ENCODE measurements around the gene FBXO2.
"Not testable (repeated sequence)": the region's sequence is repeated elsewhere in the genome, so short reads cannot be mapped to it uniquely, and the experiment has no call there.

FBXO2 gene

GRCh38 chr1:11610629-11611180 lies 43.5 kb downstream of the FBXO2 start:
- H3K27me3 ChIP-seq (ENCODE audit: control insufficient read depth, insufficient read depth, low read length): no peaks in the 10 kb centered on the region
- no peak overlapping the region for H3K27ac ChIP-seq (ENCODE audit: low read depth, low read length)

GRCh38 chr1:11609378-11609777 lies 44.9 kb downstream of the FBXO2 start:
- not testable (repeated sequence) for H3K27me3 ChIP-seq (ENCODE audit: control insufficient read depth, insufficient read depth, low read length)

More at GRCh38 chr1:11610629-11611180, 43.5 kb downstream of the FBXO2 start:
- Histone ChIP-seq H3K9me3 (ENCODE audit: control insufficient read depth, insufficient read depth, low read length) (no peaks in the 10 kb centered on the region), H3K9ac (ENCODE audit: low read depth, low read length) (no peak overlapping the region), H3K36me3 (ENCODE audit: control insufficient read depth, insufficient read depth, low read length) (no peaks in the 10 kb centered on the region), H3K4me1 (ENCODE audit: control insufficient read depth, insufficient read depth, low read length) (no peaks in the 10 kb centered on the region), H3K4me3 (ENCODE audit: low read depth, low read length) (no peak overlapping the region)

GRCh38 chr1:11608596-11609130 lies 45.6 kb downstream of the FBXO2 start:
- not testable (repeated sequence) for H3K36me3 ChIP-seq (ENCODE audit: control insufficient read depth, insufficient read depth, low read length); H3K4me1 ChIP-seq (ENCODE audit: control insufficient read depth, insufficient read depth, low read length); H3K9ac ChIP-seq (ENCODE audit: low read depth, low read length); H3K9me3 ChIP-seq (ENCODE audit: control insufficient read depth, insufficient read depth, low read length); H3K4me3 ChIP-seq (ENCODE audit: low read depth, low read length); H3K27ac ChIP-seq (ENCODE audit: low read depth, low read length); H3K27me3 ChIP-seq (ENCODE audit: control insufficient read depth, insufficient read depth, low read length)

More at GRCh38 chr1:11609378-11609777, 44.9 kb downstream of the FBXO2 start:
- H3K9ac ChIP-seq (ENCODE audit: low read depth, low read length); H3K36me3 ChIP-seq (ENCODE audit: control insufficient read depth, insufficient read depth, low read length); H3K4me3 ChIP-seq (ENCODE audit: low read depth, low read length); H3K4me1 ChIP-seq (ENCODE audit: control insufficient read depth, insufficient read depth, low read length); H3K27ac ChIP-seq (ENCODE audit: low read depth, low read length); H3K9me3 ChIP-seq (ENCODE audit: control insufficient read depth, insufficient read depth, low read length): not testable (repeated sequence)

GRCh38 chr1:11606775-11607174 lies 47.5 kb downstream of the FBXO2 start:
- Histone ChIP-seq H3K4me3 (ENCODE audit: low read depth, low read length) (no peak overlapping the region), H3K36me3 (ENCODE audit: control insufficient read depth, insufficient read depth, low read length) (no peaks in the 10 kb centered on the region), H3K27me3 (ENCODE audit: control insufficient read depth, insufficient read depth, low read length) (no peaks in the 10 kb centered on the region), H3K27ac (ENCODE audit: low read depth, low read length) (no peak overlapping the region), H3K9ac (ENCODE audit: low read depth, low read length) (no peak overlapping the region), H3K9me3 (ENCODE audit: control insufficient read depth, insufficient read depth, low read length) (no peaks in the 10 kb centered on the region), H3K4me1 (ENCODE audit: control insufficient read depth, insufficient read depth, low read length) (peaks cover 5% of the 10 kb centered on the region; the same call in 1 of the 2 replicates)

GRCh38 chr1:11602981-11603380 lies 51.2 kb downstream of the FBXO2 start:
- Histone ChIP-seq H3K36me3 (ENCODE audit: control insufficient read depth, insufficient read depth, low read length) (no peaks in the 10 kb centered on the region), H3K4me1 (ENCODE audit: control insufficient read depth, insufficient read depth, low read length) (peaks cover 5% of the 10 kb centered on the region; the same call in 1 of the 2 replicates), H3K9ac (ENCODE audit: low read depth, low read length) (no peak overlapping the region), H3K4me3 (ENCODE audit: low read depth, low read length) (no peak overlapping the region), H3K27me3 (ENCODE audit: control insufficient read depth, insufficient read depth, low read length) (no peaks in the 10 kb centered on the region), H3K9me3 (ENCODE audit: control insufficient read depth, insufficient read depth, low read length) (no peaks in the 10 kb centered on the region), H3K27ac (ENCODE audit: low read depth, low read length) (no peak overlapping the region)

- Histone ChIP-seq H3K9ac (ENCODE audit: low read depth, low read length) (no peak overlapping the region), H3K27ac (ENCODE audit: low read depth, low read length) (no peak overlapping the region)
These were observed 51.8 kb downstream of the FBXO2 start for GRCh38 chr1:11602424-11602823.

GRCh38 chr1:11600836-11601235 lies 53.4 kb downstream of the FBXO2 start:
- peaks cover 5% of the 10 kb centered on the region; the same call in 1 of the 2 replicates for H3K4me1 ChIP-seq (ENCODE audit: control insufficient read depth, insufficient read depth, low read length)
- no peaks in the 10 kb centered on the region for H3K9me3 ChIP-seq (ENCODE audit: control insufficient read depth, insufficient read depth, low read length)
- H3K4me3 ChIP-seq (ENCODE audit: low read depth, low read length): no peak overlapping the region
- no peak overlapping the region for H3K9ac ChIP-seq (ENCODE audit: low read depth, low read length)
- no peaks in the 10 kb centered on the region for H3K36me3 ChIP-seq (ENCODE audit: control insufficient read depth, insufficient read depth, low read length)
- H3K27me3 ChIP-seq (ENCODE audit: control insufficient read depth, insufficient read depth, low read length): no peaks in the 10 kb centered on the region
- H3K27ac ChIP-seq (ENCODE audit: low read depth, low read length): no peak overlapping the region

More at GRCh38 chr1:11602424-11602823, 51.8 kb downstream of the FBXO2 start:
- Histone ChIP-seq H3K9me3 (ENCODE audit: control insufficient read depth, insufficient read depth, low read length) (no peaks in the 10 kb centered on the region), H3K4me3 (ENCODE audit: low read depth, low read length) (no peak overlapping the region), H3K27me3 (ENCODE audit: control insufficient read depth, insufficient read depth, low read length) (no peaks in the 10 kb centered on the region), H3K36me3 (ENCODE audit: control insufficient read depth, insufficient read depth, low read length) (no peaks in the 10 kb centered on the region), H3K4me1 (ENCODE audit: control insufficient read depth, insufficient read depth, low read length) (peaks cover 5% of the 10 kb centered on the region; the same call in 1 of the 2 replicates)

DNA sequence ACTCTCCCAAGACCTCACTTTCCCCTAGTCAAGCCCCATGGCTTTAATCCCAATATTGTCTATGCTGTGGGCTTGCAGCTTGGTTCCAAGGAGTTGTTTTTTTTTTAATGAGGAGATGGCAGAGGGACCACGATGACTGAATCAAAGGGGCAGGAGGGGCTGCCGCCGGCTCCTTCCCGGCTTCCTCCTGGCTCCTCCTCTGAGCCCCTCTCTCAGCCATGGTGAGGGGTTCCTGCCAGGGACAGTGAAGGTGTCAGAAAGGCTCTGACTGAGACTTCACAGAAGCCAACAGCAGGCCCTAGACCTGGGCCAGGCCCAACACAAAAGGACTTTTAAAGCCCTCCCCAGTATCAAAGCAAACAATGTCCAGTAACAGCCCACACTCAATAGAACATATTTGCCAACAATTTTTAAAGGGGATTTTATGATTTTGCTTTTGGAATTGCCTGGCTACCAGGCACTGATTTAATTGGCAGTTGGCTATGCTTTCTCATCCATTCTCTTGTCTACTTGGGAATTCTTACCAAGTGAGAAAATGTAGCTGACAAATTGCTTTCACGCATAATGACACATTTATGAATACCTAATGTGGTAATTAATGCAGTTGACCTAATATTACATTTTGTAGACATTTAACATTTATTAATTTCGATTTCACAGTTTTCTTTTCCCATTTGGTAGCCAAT lies 54.2 kb downstream of the FBXO2 start:
- no peaks in the 10 kb centered on the region for H3K36me3 ChIP-seq (ENCODE audit: control insufficient read depth, insufficient read depth, low read length)
- no peak overlapping the region for H3K9ac ChIP-seq (ENCODE audit: low read depth, low read length)
- peaks cover 5% of the 10 kb centered on the region; the same call in 1 of the 2 replicates for H3K4me1 ChIP-seq (ENCODE audit: control insufficient read depth, insufficient read depth, low read length)
- H3K9me3 ChIP-seq (ENCODE audit: control insufficient read depth, insufficient read depth, low read length): no peaks in the 10 kb centered on the region
- no peak overlapping the region for H3K4me3 ChIP-seq (ENCODE audit: low read depth, low read length)
- no peaks in the 10 kb centered on the region for H3K27me3 ChIP-seq (ENCODE audit: control insufficient read depth, insufficient read depth, low read length)
- no peak overlapping the region for H3K27ac ChIP-seq (ENCODE audit: low read depth, low read length)

GRCh38 chr1:11598461-11598860 lies 55.8 kb downstream of the FBXO2 start:
- Histone ChIP-seq H3K9me3 (ENCODE audit: control insufficient read depth, insufficient read depth, low read length) (no peaks in the 10 kb centered on the region), H3K4me3 (ENCODE audit: low read depth, low read length) (no peak overlapping the region), H3K27ac (ENCODE audit: low read depth, low read length) (no peak overlapping the region), H3K4me1 (ENCODE audit: control insufficient read depth, insufficient read depth, low read length) (peaks cover 12% of the 10 kb centered on the region; the same call in 1 of the 2 replicates), H3K27me3 (ENCODE audit: control insufficient read depth, insufficient read depth, low read length) (no peaks in the 10 kb centered on the region), H3K36me3 (ENCODE audit: control insufficient read depth, insufficient read depth, low read length) (no peaks in the 10 kb centered on the region), H3K9ac (ENCODE audit: low read depth, low read length) (no peak overlapping the region)
